Fibroblast of mammary gland (primary cell): ENCODE results near the gene FMO5.

Source experiments
- DNase-seq: peaks from one replicate; pipeline ENCODE4 v3.0.0-alpha.2; 2010; ENCODE audit warnings: low read depth
- H3K4me3 ChIP-seq: 2 replicates; pipeline ENCODE4 v1.5.1; 2011; ENCODE audit warnings: low read depth, mild to moderate bottlenecking, low read length, moderate library complexity; ENCODE audit not compliant: control insufficient read depth
- TF ChIP-seq, protein P1 (sequence below): conservative IDR thresholded peaks from 2 replicates; pipeline ENCODE4 v1.5.1; 2011; ENCODE audit warnings: low read depth, low read length, inconsistent platforms; ENCODE audit not compliant: control insufficient read depth, insufficient read depth

Gene FMO5

GRCh38 chr1:147264158-147264768 lies 39.1 kb upstream of the FMO5 start:
- peak; percentile 82 for DNase-seq

DNA sequence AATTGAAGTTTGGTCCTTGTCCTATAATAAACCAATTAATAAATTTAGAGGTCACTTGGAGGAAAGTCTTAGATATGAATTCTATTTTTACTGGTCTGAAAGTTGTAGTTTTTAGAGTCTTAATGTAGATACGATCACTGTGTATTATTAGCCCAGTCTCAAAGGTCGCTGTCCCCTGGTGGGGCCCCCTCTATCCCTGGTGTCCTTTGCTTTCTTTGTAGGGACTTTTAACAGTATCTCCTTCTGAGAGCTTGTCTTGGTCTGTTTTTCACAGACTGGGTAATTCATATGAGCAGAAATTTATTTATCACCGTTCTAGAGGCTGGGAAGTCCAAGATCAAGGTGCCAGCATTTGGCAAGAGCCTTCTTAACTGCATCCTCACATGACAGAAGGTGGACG lies 35.8 kb upstream of the FMO5 start:
- no peak overlapping the region for H3K4me3 ChIP-seq
- TF ChIP-seq, protein P1, sequence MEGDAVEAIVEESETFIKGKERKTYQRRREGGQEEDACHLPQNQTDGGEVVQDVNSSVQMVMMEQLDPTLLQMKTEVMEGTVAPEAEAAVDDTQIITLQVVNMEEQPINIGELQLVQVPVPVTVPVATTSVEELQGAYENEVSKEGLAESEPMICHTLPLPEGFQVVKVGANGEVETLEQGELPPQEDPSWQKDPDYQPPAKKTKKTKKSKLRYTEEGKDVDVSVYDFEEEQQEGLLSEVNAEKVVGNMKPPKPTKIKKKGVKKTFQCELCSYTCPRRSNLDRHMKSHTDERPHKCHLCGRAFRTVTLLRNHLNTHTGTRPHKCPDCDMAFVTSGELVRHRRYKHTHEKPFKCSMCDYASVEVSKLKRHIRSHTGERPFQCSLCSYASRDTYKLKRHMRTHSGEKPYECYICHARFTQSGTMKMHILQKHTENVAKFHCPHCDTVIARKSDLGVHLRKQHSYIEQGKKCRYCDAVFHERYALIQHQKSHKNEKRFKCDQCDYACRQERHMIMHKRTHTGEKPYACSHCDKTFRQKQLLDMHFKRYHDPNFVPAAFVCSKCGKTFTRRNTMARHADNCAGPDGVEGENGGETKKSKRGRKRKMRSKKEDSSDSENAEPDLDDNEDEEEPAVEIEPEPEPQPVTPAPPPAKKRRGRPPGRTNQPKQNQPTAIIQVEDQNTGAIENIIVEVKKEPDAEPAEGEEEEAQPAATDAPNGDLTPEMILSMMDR = no peak
- no peak for DNase-seq

More at GRCh38 chr1:147264158-147264768, 39.1 kb upstream of the FMO5 start:
- TF ChIP-seq, protein P1 = no peak
- no peak overlapping the region for H3K4me3 ChIP-seq

GRCh38 chr1:147252540-147252939 lies 27.4 kb upstream of the FMO5 start:
- TF ChIP-seq, protein P1 = no peak
- no peak overlapping the region for H3K4me3 ChIP-seq
- DNase-seq = no peak

GRCh38 chr1:147247656-147248238 lies 22.6 kb upstream of the FMO5 start:
- TF ChIP-seq, protein P1 = no peak
- no peak for DNase-seq
- H3K4me3 ChIP-seq = no peak overlapping the region

DNA sequence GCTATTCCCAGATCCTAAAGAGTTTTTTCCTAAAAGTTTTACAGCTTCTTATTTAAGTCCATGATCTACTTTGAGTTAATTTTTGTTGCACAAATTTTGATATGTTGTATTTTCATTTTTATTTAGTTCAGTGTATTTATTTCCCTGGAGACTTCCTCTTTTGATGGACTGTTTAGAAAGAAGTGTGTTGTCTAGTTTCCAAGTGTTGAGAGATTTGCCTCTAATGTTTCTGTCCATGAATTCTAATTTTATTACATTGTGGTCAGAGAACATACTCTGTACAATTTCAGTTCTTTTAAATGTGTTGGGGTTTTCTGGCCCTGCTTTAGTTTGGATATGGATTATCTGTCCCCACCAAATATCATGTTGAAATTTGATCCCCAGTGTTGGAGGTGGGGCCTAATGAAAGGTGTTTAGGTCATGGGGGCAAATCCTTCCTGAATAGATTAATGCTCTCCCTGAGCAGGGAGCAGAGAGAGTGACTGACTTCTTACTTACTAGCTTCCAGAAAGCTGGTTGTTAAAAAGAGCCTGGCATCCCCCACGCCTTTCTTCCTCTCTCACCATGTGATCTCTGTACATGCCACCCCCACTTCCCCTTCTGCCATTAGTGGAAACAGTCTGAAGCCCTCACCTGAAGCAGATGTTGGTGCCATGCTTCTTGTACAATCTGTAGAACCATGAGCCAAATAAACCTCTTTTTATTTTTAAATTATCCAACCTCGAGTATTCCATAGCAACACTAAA lies 21.9 kb upstream of the FMO5 start:
- peak; percentile 7 for DNase-seq
- TF ChIP-seq, protein P1 = no peak
- H3K4me3 ChIP-seq = no peak overlapping the region

GRCh38 chr1:147246044-147246690 lies 21.0 kb upstream of the FMO5 start:
- TF ChIP-seq, protein P1 = no peak
- DNase-seq = peak; percentile 10

More at GRCh38 chr1:147246044-147246690, 21.0 kb upstream of the FMO5 start:
- H3K4me3 ChIP-seq = no peak overlapping the region
